K562 (cell line): ENCODE results near the gene ADD2. TPM values are rescaled to one million over a fixed set of nuclear protein-coding genes. Genes with fewer than 3 reads are reported as not detected.

Experiments
- ATAC-seq: fragments of 200-7000 bp; cut with Tn5 transposase; 3 replicates; pipeline ENCODE4 v1.9.1; 2020; ENCODE audit warnings: moderate library complexity
- BruUV-seq: library from RNA; stranded (reverse); fragments of 400-500 nt; replicated peaks from 2 replicates; lab custom pipeline; 2021; lab: Mats Ljungman, UMichigan
- CTCF ChIA-PET: fragments of 300-600 bp; formaldehyde crosslinking; extraction: SDS; loops from one replicate; lab custom pipeline; 2021; ENCODE audit warnings: low intra/inter-chr PET ratio; lab: Yijun Ruan, JAX
- POLR2A ChIA-PET: fragments of 300-600, 350-650 bp; sonication (Branson Sonifier 250); formaldehyde crosslinking; extraction: SDS; loops from one replicate; lab custom pipeline; 2021; ENCODE audit warnings: antibody characterized with exemption, inconsistent platforms; lab: Yijun Ruan, JAX
- DNase-seq, 4 experiments: peaks; one replicate each; pipeline versions ENCODE4 v3.0.0 to v3.0.0-alpha.2; 2011 to 2018; ENCODE audit warnings: low spot score in 3 of 4, mixed read lengths in 3 of 4; ENCODE audit errors: extremely low read depth in 1 of 4
- FAIRE-seq: peaks from 2 replicates; lab custom pipeline; 2011; peaks lifted over from hg19 to GRCh38; lab: Jason Lieb, UNC
- H2AFZ ChIP-seq: 2 replicates; pipeline ENCODE4 v1.6.0; 2011; ENCODE audit warnings: low read depth, low read length, control low read depth, inconsistent platforms
- H3K27ac ChIP-seq: fragments of 200-600 bp; 3 replicates; pipeline ENCODE4 v1.8.0; 2011; ENCODE audit warnings: low read depth, mild to moderate bottlenecking, control low read depth, inconsistent platforms, low read length, moderate library complexity, mixed read lengths; ENCODE audit errors: extremely low read depth
- H3K27me3 ChIP-seq, 2 experiments: fragments of 300-600 bp in 1 of 2; 2 replicates in 1 of 2; 3 replicates in 1 of 2; pipeline versions ENCODE4 v1.6.0 to v1.8.0; 2011; ENCODE audit warnings: inconsistent platforms in 2 of 2, low read length in 2 of 2, mild to moderate bottlenecking in 1 of 2, mixed read lengths in 1 of 2, moderate library complexity in 1 of 2; ENCODE audit not compliant: control insufficient read depth in 2 of 2, insufficient read depth in 2 of 2
- H3K36me3 ChIP-seq: fragments of 300-600 bp; 3 replicates; pipeline ENCODE4 v1.8.0; 2011; ENCODE audit warnings: mild to moderate bottlenecking, low read length, inconsistent platforms; ENCODE audit not compliant: control insufficient read depth, insufficient read depth
- H3K4me1 ChIP-seq, 2 experiments: fragments of 200-600 bp in 1 of 2; replicated peaks in 1 of 2; 2 replicates in 1 of 2; 3 replicates in 1 of 2; pipeline versions ENCODE4 v1.5.1 to v1.8.0; 2011; ENCODE audit warnings: inconsistent platforms in 2 of 2, low read length in 2 of 2, mild to moderate bottlenecking in 1 of 2, mixed read lengths in 1 of 2, moderate library complexity in 1 of 2; ENCODE audit not compliant: control insufficient read depth in 2 of 2, insufficient read depth in 2 of 2
- H3K4me2 ChIP-seq: 2 replicates; pipeline ENCODE4 v1.6.1; 2011; ENCODE audit warnings: low read length, control low read depth, inconsistent platforms, mixed read lengths; ENCODE audit not compliant: insufficient read depth
- H3K4me3 ChIP-seq: fragments of 200-600 bp; sonication (generic), shearing (Covaris generic); 2 replicates; pipeline ENCODE4 v1.5.1; 2016; ENCODE audit warnings: control low read depth, inconsistent platforms
- H3K79me2 ChIP-seq: fragments of 200-600 bp; 3 replicates; pipeline ENCODE4 v1.8.0; 2011; ENCODE audit warnings: low read length, inconsistent platforms; ENCODE audit not compliant: control insufficient read depth, insufficient read depth
- H3K9ac ChIP-seq, 2 experiments: 2 replicates each; pipeline versions ENCODE4 v1.6.0 to v1.6.1; 2011; ENCODE audit warnings: low read depth in 2 of 2, low read length in 2 of 2, control low read depth in 1 of 2, inconsistent platforms in 1 of 2, mild to moderate bottlenecking in 1 of 2, mixed read lengths in 1 of 2; ENCODE audit not compliant: insufficient read depth in 1 of 2
- H3K9me1 ChIP-seq: one replicate; pipeline ENCODE4 v1.6.0; 2011; ENCODE audit warnings: inconsistent platforms, mild to moderate bottlenecking, low read length, moderate library complexity; ENCODE audit not compliant: control insufficient read depth, insufficient read depth
- H3K9me3 ChIP-seq: replicated peaks from 2 replicates; pipeline ENCODE4 v1.5.1; 2011; ENCODE audit warnings: low read depth, low read length, inconsistent platforms; ENCODE audit not compliant: control insufficient read depth, insufficient read depth
- H4K20me1 ChIP-seq: replicated peaks from 2 replicates; pipeline ENCODE4 v1.6.1; 2011; ENCODE audit warnings: low read length, inconsistent platforms, mixed read lengths; ENCODE audit not compliant: control insufficient read depth, insufficient read depth
- ARID3A ChIP-seq: IDR thresholded peaks from 2 replicates; pipeline ENCODE4 v1.6.1; 2012; ENCODE audit warnings: low read depth, low read length, improper control_type of control experiment, borderline replicate concordance
- CREB3 ChIP-seq: fragments of 450-650 bp; conservative IDR thresholded peaks from 2 replicates; pipeline ENCODE4 v1.6.1; 2016; ENCODE audit warnings: missing genetic modification characterization, low read depth, mild to moderate bottlenecking, missing compliant biosample characterization, moderate library complexity
- HDAC2 ChIP-seq: fragments of 450-650 bp; IDR thresholded peaks from 2 replicates; pipeline ENCODE4 v1.6.1; 2016; ENCODE audit warnings: mild to moderate bottlenecking
- HMG20B ChIP-seq: fragments of 250-450 bp; sonication (Bioruptor Pico); IDR thresholded peaks from 2 replicates; pipeline ENCODE4 v1.5.0; 2021; ENCODE audit warnings: mild to moderate bottlenecking
- HNRNPH1 ChIP-seq: fragments of 200-400 bp; formaldehyde crosslinking; optimal IDR thresholded peaks from 2 replicates; pipeline ENCODE3; 2017; ENCODE audit warnings: low read depth, mild to moderate bottlenecking, low read length, moderate library complexity
- LARP7 ChIP-seq: fragments of 450-650 bp; IDR thresholded peaks from 2 replicates; pipeline ENCODE4 v1.6.1; 2016
- MAFF ChIP-seq: IDR thresholded peaks from 2 replicates; pipeline ENCODE4 v1.6.1; 2012; ENCODE audit warnings: low read length, improper control_type of control experiment
- NELFE ChIP-seq: IDR thresholded peaks from 2 replicates; pipeline ENCODE4 v1.6.1; 2011; ENCODE audit warnings: mild to moderate bottlenecking; ENCODE audit not compliant: insufficient read depth, insufficient read length
- PML ChIP-seq: IDR thresholded peaks from 2 replicates; pipeline ENCODE4 v1.6.1; 2012; ENCODE audit warnings: low read length, inconsistent platforms
- POU5F1 ChIP-seq: fragments of 150-350 bp; IDR thresholded peaks from 2 replicates; pipeline ENCODE4 v1.6.1; 2014; ENCODE audit warnings: borderline replicate concordance, low read length, low read depth, mild to moderate bottlenecking; ENCODE audit not compliant: partially characterized antibody
- VEZF1 ChIP-seq: fragments of 200-800 bp; sonication (Bioruptor generic); IDR thresholded peaks from 2 replicates; pipeline ENCODE4 v1.6.1; 2017; ENCODE audit warnings: missing genetic modification characterization, missing compliant biosample characterization
- ZBTB26 ChIP-seq: fragments of 450-650 bp; formaldehyde crosslinking; IDR thresholded peaks from 2 replicates; pipeline ENCODE4 v1.4.0; 2022; ENCODE audit warnings: missing genetic modification characterization
- ZNF133 ChIP-seq: fragments of 250-450 bp; sonication (Bioruptor Pico); IDR thresholded peaks from 2 replicates; pipeline ENCODE4 v1.4.0; 2020; ENCODE audit warnings: mild to moderate bottlenecking
- ZNF23 ChIP-seq: fragments of 250-450 bp; sonication (Bioruptor Pico); IDR thresholded peaks from 2 replicates; pipeline ENCODE4 v1.4.0; 2020; ENCODE audit warnings: mild to moderate bottlenecking
- ZNF445 ChIP-seq: fragments of 250-450 bp; sonication (Bioruptor Pico); IDR thresholded peaks from 2 replicates; pipeline ENCODE4 v1.4.0; 2020; ENCODE audit warnings: low read depth, mild to moderate bottlenecking, moderate library complexity
- WGBS: fragments of 100-300 bp; shearing (Covaris generic); methylation state at CpG from one replicate; pipeline ENCODE4 v1.1.6; 2016; ENCODE audit warnings: low coverage, mixed read lengths; ENCODE audit not compliant: insufficient coverage; ENCODE audit errors: missing lambda C conversion rate; 5-methylcytosine and 5-hydroxymethylcytosine counted together
- in situ Hi-C: fragments of 300-500 bp; cut with MboI; formaldehyde crosslinking; loops from 4 replicates; pipeline ENCODE4 v1.15.0; 2018; ENCODE audit warnings: inconsistent platforms, mixed read lengths
- intact Hi-C: fragments of 100-400 bp; cut with micrococcal nuclease; formaldehyde crosslinking; loops from 2 replicates; pipeline ENCODE4 v1.14.2; 2022
- polyA plus RNA-seq, 8 experiments: library from polyadenylated mRNA; depleted of rRNA in 4 of 8; stranded (reverse) in 5 of 8; unstranded in 3 of 8; fragments of >200 nt; fragmentation: Nextera tagmentation in 2 of 8; fragmentation: Illumina TruSeq in 1 of 8; extraction: Ambion mirVana in 2 of 8; extraction: Trizol in 1 of 8; gene quantifications; 2 replicates each; pipeline versions ENCODE4 v1.2.1 to v1.2.3, GENCODE V29; 2011 to 2014; ENCODE audit warnings: inconsistent platforms in 1 of 8, missing spikeins in 1 of 8
- total RNA-seq, 7 experiments: library from RNA; depleted of rRNA in 6 of 7; stranded (reverse); fragments of >200 nt in 6 of 7; fragmentation: Illumina TruSeq in 2 of 7; extraction: Trizol in 2 of 7; gene quantifications; 2 replicates each; pipeline versions ENCODE4 v1.2.1 to v1.2.3, GENCODE V29; 2011 to 2021; ENCODE audit warnings: low replicate concordance in 1 of 7

Gene ADD2
- total and polyA plus RNA-seq, 9 of the 15 experiments (the other 6 are each of a cell fraction or from before 2014, with no cell fraction given), result 3.5 to 63.0 (median 36.2) TPM

GRCh38 chr2:70729647-70730046 lies 38.4 kb downstream of the ADD2 start:
- Histone ChIP-seq H3K79me2 (0 out of 3 replicates have a peak, but pooled peaks cover 4% of the 10 kb centered on the region), H2AFZ (no peak overlapping the region), H3K27me3 (no peaks in the 10 kb centered on the region), H3K4me2 (no peak overlapping the region), H3K27ac (no peak overlapping the region), H3K9ac (no peak overlapping the region), H3K9me3 (no peaks in the 10 kb centered on the region), H4K20me1 (no peaks in the 10 kb centered on the region), H3K4me3 (no peak overlapping the region), H3K36me3 (no peaks in the 10 kb centered on the region), H3K9me1 (no peaks in the 10 kb centered on the region), H3K4me1 (peaks cover 3 to 12% of the 10 kb centered on the region in 2 experiments; a peak in 3 of 5 replicates)
- BruUV-seq, result no TSS peak
- FAIRE-seq (no peak), ATAC-seq (no peak), DNase-seq (no peak)
- CTCF ChIA-PET, result no interaction called here
- intact Hi-C loops (no loop called here), in situ Hi-C loops (no loop called here)
- POLR2A ChIA-PET, result no interaction called here
- WGBS, result 64% methylated on average over 1 of the region's 1 CpG
- TF ChIP-seq ZBTB26 (CRISPR knock-in tag), result no peak
- TF ChIP-seq HMG20B (CRISPR knock-in tag), result no peak
- no peak for TF ChIP-seq PML
- TF ChIP-seq VEZF1 (CRISPR knock-in tag), result no peak
- no peak for TF ChIP-seq NELFE
- no peak for TF ChIP-seq CREB3 (tag)
- no peak for TF ChIP-seq ZNF133 (CRISPR knock-in tag)
- TF ChIP-seq ARID3A, result no peak
- no peak for TF ChIP-seq ZNF445 (CRISPR knock-in tag)
- no peak for TF ChIP-seq HNRNPH1
- TF ChIP-seq LARP7, result no peak
- TF ChIP-seq HDAC2, result no peak
- no peak for TF ChIP-seq MAFF
- TF ChIP-seq POU5F1, result no peak
- no peak for TF ChIP-seq ZNF23 (CRISPR knock-in tag)
